H9 (cell line): ENCODE measurements around the gene PDIA2. TPM values are rescaled to one million over a fixed set of nuclear protein-coding genes. Genes with fewer than 3 reads are reported as not detected.

Source experiments
- DNase-seq: peaks from one replicate; pipeline ENCODE4 v3.0.0-alpha.2; 2017
- H2AFZ ChIP-seq: one replicate; pipeline ENCODE4 v1.6.1; 2013; ENCODE audit warnings: mild to moderate bottlenecking, low read length, control low read depth, moderate library complexity
- H2AK5ac ChIP-seq: 2 replicates; pipeline ENCODE4 v1.6.1; 2013; ENCODE audit warnings: low read length, control low read depth, mixed read lengths; ENCODE audit not compliant: insufficient read length
- H2BK120ac ChIP-seq: one replicate; pipeline ENCODE4 v1.6.1; 2013; ENCODE audit warnings: low read depth, mild to moderate bottlenecking, low read length, control low read depth, inconsistent platforms; ENCODE audit not compliant: poor library complexity, severe bottlenecking
- H2BK12ac ChIP-seq: 2 replicates; pipeline ENCODE4 v1.6.1; 2013; ENCODE audit warnings: low read length, control low read depth, mixed read lengths, low read depth; ENCODE audit not compliant: insufficient read length
- H2BK15ac ChIP-seq: 2 replicates; pipeline ENCODE4 v1.6.1; 2013; ENCODE audit warnings: low read depth, low read length, control low read depth
- H2BK20ac ChIP-seq: one replicate; pipeline ENCODE4 v1.6.1; 2013; ENCODE audit warnings: low read depth, mild to moderate bottlenecking, low read length, control low read depth, inconsistent platforms; ENCODE audit not compliant: poor library complexity, severe bottlenecking
- H2BK5ac ChIP-seq: 2 replicates; pipeline ENCODE4 v1.6.1; 2013; ENCODE audit warnings: low read length, control low read depth, mixed read lengths; ENCODE audit not compliant: insufficient read length
- H3K14ac ChIP-seq: 2 replicates; pipeline ENCODE4 v1.6.1; 2013; ENCODE audit warnings: low read length, control low read depth; ENCODE audit not compliant: insufficient read depth
- H3K18ac ChIP-seq: 2 replicates; pipeline ENCODE4 v1.6.1; 2013; ENCODE audit warnings: low read depth, mild to moderate bottlenecking, mixed read lengths, low read length, control low read depth; ENCODE audit not compliant: insufficient read length
- H3K23ac ChIP-seq: 2 replicates; pipeline ENCODE4 v1.6.1; 2013; ENCODE audit warnings: low read length, control low read depth, mixed read lengths, low read depth; ENCODE audit not compliant: insufficient read length
- H3K23me2 ChIP-seq: 2 replicates; pipeline ENCODE4 v1.6.1; 2013; ENCODE audit warnings: low read depth, mild to moderate bottlenecking, mixed read lengths, low read length, control low read depth; ENCODE audit not compliant: insufficient read length, poor library complexity, severe bottlenecking
- H3K27ac ChIP-seq: 2 replicates; pipeline ENCODE4 v1.5.1; 2013; ENCODE audit warnings: low read length, control low read depth, mixed read lengths, low read depth; ENCODE audit not compliant: insufficient read length
- H3K27me3 ChIP-seq: 2 replicates; pipeline ENCODE4 v1.6.1; 2013; ENCODE audit warnings: low read length, control low read depth, inconsistent platforms; ENCODE audit not compliant: insufficient read depth
- H3K4ac ChIP-seq: 2 replicates; pipeline ENCODE4 v1.6.1; 2013; ENCODE audit warnings: low read depth, mild to moderate bottlenecking, control low read depth, inconsistent platforms, low read length, moderate library complexity
- H3K4me1 ChIP-seq: 2 replicates; pipeline ENCODE4 v1.6.1; 2013; ENCODE audit warnings: low read length, control low read depth, inconsistent platforms; ENCODE audit not compliant: insufficient read depth
- H3K4me2 ChIP-seq: 2 replicates; pipeline ENCODE4 v1.6.1; 2013; ENCODE audit warnings: low read length, control low read depth, mixed read lengths; ENCODE audit not compliant: insufficient read length, insufficient read depth
- H3K56ac ChIP-seq: 2 replicates; pipeline ENCODE4 v1.6.1; 2013; ENCODE audit warnings: low read depth, mild to moderate bottlenecking, mixed read lengths, low read length, control low read depth; ENCODE audit not compliant: insufficient read length
- H3K79me1 ChIP-seq: 2 replicates; pipeline ENCODE4 v1.6.1; 2013; ENCODE audit warnings: low read depth, mild to moderate bottlenecking, moderate library complexity, low read length, control low read depth, inconsistent platforms; ENCODE audit not compliant: insufficient read depth, poor library complexity, severe bottlenecking
- H3K79me2 ChIP-seq: 2 replicates; pipeline ENCODE4 v1.6.1; 2013; ENCODE audit warnings: low read length, control low read depth, inconsistent platforms; ENCODE audit not compliant: insufficient read depth
- H3K9ac ChIP-seq: 2 replicates; pipeline ENCODE4 v1.6.1; 2013; ENCODE audit warnings: low read length, control low read depth, mixed read lengths; ENCODE audit not compliant: insufficient read length; ENCODE audit errors: extremely low read depth
- H3K9me3 ChIP-seq: one replicate; pipeline ENCODE4 v1.6.1; 2013; ENCODE audit warnings: low read depth, low read length, inconsistent platforms; ENCODE audit not compliant: control insufficient read depth
- H3T11ph ChIP-seq: one replicate; pipeline ENCODE4 v1.6.1; 2013; ENCODE audit warnings: mild to moderate bottlenecking, low read length, control low read depth, inconsistent platforms
- H4K20me1 ChIP-seq: one replicate; pipeline ENCODE4 v1.6.1; 2013; ENCODE audit not compliant: control insufficient read depth, insufficient read length, insufficient read depth
- H4K5ac ChIP-seq: 2 replicates; pipeline ENCODE4 v1.6.1; 2013; ENCODE audit warnings: low read depth, mild to moderate bottlenecking, mixed read lengths, low read length, control low read depth; ENCODE audit not compliant: insufficient read length
- H4K8ac ChIP-seq: replicated peaks from 2 replicates; pipeline ENCODE4 v1.6.1; 2013; ENCODE audit warnings: low read length, control low read depth, mixed read lengths, low read depth; ENCODE audit not compliant: insufficient read length
- H4K91ac ChIP-seq: 2 replicates; pipeline ENCODE4 v1.6.1; 2013; ENCODE audit warnings: low read depth, mild to moderate bottlenecking, moderate library complexity, mixed read lengths, low read length, control low read depth; ENCODE audit not compliant: insufficient read length
- H3K27ac Mint-ChIP-seq, 3 experiments: 2 replicates in 2 of 3; 3 replicates in 1 of 3; pipeline ENCODE4 v1.8.0; 2020 to 2021; ENCODE audit warnings: mixed read lengths in 3 of 3, mild to moderate bottlenecking in 1 of 3, moderate library complexity in 1 of 3
- H3K27me3 Mint-ChIP-seq: 2 replicates; pipeline ENCODE4 v1.8.0; 2021; ENCODE audit warnings: low read depth, mild to moderate bottlenecking, moderate library complexity, mixed read lengths
- H3K36me3 Mint-ChIP-seq, 3 experiments: 2 replicates in 2 of 3; 3 replicates in 1 of 3; pipeline ENCODE4 v1.8.0; 2020 to 2021; ENCODE audit warnings: low read depth in 3 of 3, mixed read lengths in 3 of 3; ENCODE audit not compliant: insufficient read depth in 1 of 3
- H3K4me1 Mint-ChIP-seq, 2 experiments: 2 replicates each; pipeline ENCODE4 v1.8.0; 2020; ENCODE audit warnings: mixed read lengths in 2 of 2
- H3K4me3 Mint-ChIP-seq, 2 experiments: 2 replicates in 1 of 2; 3 replicates in 1 of 2; pipeline ENCODE4 v1.8.0; 2020 to 2021; ENCODE audit warnings: mild to moderate bottlenecking in 2 of 2, mixed read lengths in 2 of 2, moderate library complexity in 1 of 2
- H3K9me3 Mint-ChIP-seq, 2 experiments: 2 replicates in 1 of 2; 3 replicates in 1 of 2; pipeline ENCODE4 v1.8.0; 2020; ENCODE audit warnings: mild to moderate bottlenecking in 2 of 2, mixed read lengths in 2 of 2, moderate library complexity in 1 of 2
- CTCF ChIP-seq: fragments of 200-600 bp; sonication (generic); conservative IDR thresholded peaks from 3 replicates; pipeline ENCODE4 v1.8.0; 2021; ENCODE audit warnings: antibody characterized with exemption, mild to moderate bottlenecking
- WGBS: extraction: QIAGEN DNeasy Blood & Tissue Kit; methylation state at CpG from one replicate; pipeline ENCODE4 v1.1.7; 2013; ENCODE audit warnings: missing lambda C conversion rate, low lambda C conversion rate, mixed read lengths; ENCODE audit not compliant: insufficient read length; ENCODE audit errors: extremely low coverage; 5-methylcytosine and 5-hydroxymethylcytosine counted together
- total RNA-seq: library from RNA; stranded (reverse); gene quantifications from 2 replicates; pipeline ENCODE4 v1.2.1, GENCODE V29; 2021

The PDIA2 gene
- total RNA-seq, 1 experiment from 2014 or later: 1.4 TPM

- H2BK5ac ChIP-seq: no peak overlapping the region
- H3K4me3 Mint-ChIP-seq: no peak overlapping the region; a peak in 1 of 5 replicates
- H3K4me1 ChIP-seq: no peaks in the 10 kb centered on the region
- no peak overlapping the region for H3K27ac Mint-ChIP-seq
- H3K27ac ChIP-seq: no peak overlapping the region
- no peaks in the 10 kb centered on the region for H3K36me3 Mint-ChIP-seq
- DNase-seq: no peak
- no peak overlapping the region for H2BK12ac ChIP-seq
- H2AK5ac ChIP-seq: no peak overlapping the region
- H4K91ac ChIP-seq: no peak overlapping the region
- H3K4me2 ChIP-seq: no peak overlapping the region
- H3K9me3 ChIP-seq: no peaks in the 10 kb centered on the region
- H4K20me1 ChIP-seq: no peaks in the 10 kb centered on the region
- H3K27me3 ChIP-seq: peaks cover 3% of the 10 kb centered on the region; the same call in 1 of the 2 replicates
- H2BK20ac ChIP-seq: no peak overlapping the region
- H4K8ac ChIP-seq: no peak overlapping the region
- no peak overlapping the region for H3K23ac ChIP-seq
- H3K79me1 ChIP-seq: no peaks in the 10 kb centered on the region
- H3K23me2 ChIP-seq: peaks cover 8% of the 10 kb centered on the region
- H2BK120ac ChIP-seq: no peak overlapping the region
- no peak overlapping the region for H3K9ac ChIP-seq
- WGBS: no CpG with 5 or more reads among the region's 6 CpGs
- no peak overlapping the region for H2AFZ ChIP-seq
- H2BK15ac ChIP-seq: no peak overlapping the region
- H3K14ac ChIP-seq: no peak overlapping the region
- H3T11ph ChIP-seq: no peak overlapping the region
- no peaks in the 10 kb centered on the region for H3K79me2 ChIP-seq
- no peaks in the 10 kb centered on the region for H3K9me3 Mint-ChIP-seq
- H3K4me1 Mint-ChIP-seq: peaks cover 0 to 2% of the 10 kb centered on the region in 2 experiments; a peak in 1 of 4 replicates
- no peak overlapping the region for H3K56ac ChIP-seq
- H3K18ac ChIP-seq: no peak overlapping the region
- TF ChIP-seq CTCF: no peak
- no peak overlapping the region for H4K5ac ChIP-seq
- H3K4ac ChIP-seq: no peak overlapping the region
- peaks cover 66% of the 10 kb centered on the region for H3K27me3 Mint-ChIP-seq
Measured at GRCh38 chr16:278863-279366, 4.0 kb upstream of the PDIA2 start.
